ENCODE results near the gene FURIN.
"Not testable (repeated sequence)": the region's sequence is repeated elsewhere in the genome, so short reads cannot be mapped to it uniquely, and the experiment has no call there.

Gene FURIN

DNA sequence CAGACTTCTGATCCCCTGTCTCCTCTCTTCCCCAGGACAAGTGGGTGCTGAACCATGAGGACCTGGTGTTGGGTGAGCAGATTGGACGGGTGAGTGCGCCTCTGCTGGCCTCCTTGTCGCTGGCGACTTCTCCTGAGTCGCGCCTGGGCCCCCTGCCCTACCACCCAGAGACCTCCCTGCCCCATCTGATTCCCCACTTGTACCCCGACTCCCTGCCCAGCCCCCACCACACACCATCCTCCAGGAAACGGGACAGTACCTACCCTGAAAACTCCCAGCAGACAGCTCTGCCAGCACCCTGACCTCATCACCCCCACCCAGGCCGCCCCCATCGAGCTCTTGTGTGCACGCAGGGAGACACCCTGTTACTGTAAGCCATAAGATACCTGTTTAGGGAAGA lies 23.6 kb downstream of the FURIN start:
- TF ChIP-seq ZNF274 (IDR thresholded peaks at IDR 0.05; ENCODE audit: low read depth, low read length) (no peak), YY1 (IDR thresholded peaks at IDR 0.05; ENCODE audit: insufficient read depth, insufficient read length) (no peak), SUZ12 (IDR thresholded peaks at IDR 0.05; ENCODE audit: extremely low read depth, insufficient read depth, insufficient read length) (no peak)
- Histone ChIP-seq H3K27me3 (ENCODE audit: insufficient read depth, insufficient read length) (no peaks in the 10 kb centered on the region), H3K9ac (ENCODE audit: insufficient read length, low read depth) (no peak overlapping the region), H3K9me3 (ENCODE audit: insufficient read depth, low read length) (no peaks in the 10 kb centered on the region), H3K36me3 (ENCODE audit: insufficient read depth, insufficient read length, low read length) (peaks cover 83% of the 10 kb centered on the region), H3K4me1 (ENCODE audit: insufficient read depth, insufficient read length) (peaks cover 10% of the 10 kb centered on the region), H3K4me3 (ENCODE audit: insufficient read length, low read depth) (no peak overlapping the region)
- no peak for DNase-seq (ENCODE audit: low read depth, low spot score)

DNA sequence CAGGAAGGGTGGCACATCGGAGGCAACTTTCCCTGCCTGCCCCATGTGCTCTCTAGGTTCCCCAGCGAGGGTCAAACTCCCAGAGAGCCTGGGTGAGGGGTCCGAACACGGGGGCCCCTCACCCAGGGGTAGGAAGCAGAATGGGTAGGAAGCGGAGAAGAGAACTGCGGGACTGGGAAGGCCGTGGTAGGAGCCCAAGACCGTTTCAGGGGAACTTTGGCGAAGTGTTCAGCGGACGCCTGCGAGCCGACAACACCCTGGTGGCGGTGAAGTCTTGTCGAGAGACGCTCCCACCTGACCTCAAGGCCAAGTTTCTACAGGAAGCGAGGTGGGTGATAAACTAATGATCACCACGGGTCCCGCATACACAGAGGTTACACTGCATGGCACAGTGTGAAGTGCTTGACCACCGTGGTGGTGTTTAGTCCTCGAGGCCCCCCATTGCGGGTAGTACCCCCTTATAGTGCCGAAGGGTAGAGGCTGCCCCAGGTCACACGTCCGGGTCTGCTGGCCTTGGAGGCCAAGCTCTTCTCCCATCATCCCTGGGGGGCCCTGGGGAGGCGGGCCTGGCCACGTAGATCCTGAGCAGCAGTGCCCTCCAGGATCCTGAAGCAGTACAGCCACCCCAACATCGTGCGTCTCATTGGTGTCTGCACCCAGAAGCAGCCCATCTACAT lies 24.2 kb downstream of the FURIN start:
- peaks cover 10% of the 10 kb centered on the region for H3K4me1 ChIP-seq (ENCODE audit: insufficient read depth, insufficient read length)
- no peak for DNase-seq (ENCODE audit: low read depth, low spot score)
- H3K27me3 ChIP-seq (ENCODE audit: insufficient read depth, insufficient read length): no peaks in the 10 kb centered on the region
- no peaks in the 10 kb centered on the region for H3K9me3 ChIP-seq (ENCODE audit: insufficient read depth, low read length)
- TF ChIP-seq SUZ12 (IDR thresholded peaks at IDR 0.05; ENCODE audit: extremely low read depth, insufficient read depth, insufficient read length): no peak
- no peak for TF ChIP-seq ZNF274 (IDR thresholded peaks at IDR 0.05; ENCODE audit: low read depth, low read length)
- no peak for TF ChIP-seq YY1 (IDR thresholded peaks at IDR 0.05; ENCODE audit: insufficient read depth, insufficient read length)
- peaks cover 77% of the 10 kb centered on the region for H3K36me3 ChIP-seq (ENCODE audit: insufficient read depth, insufficient read length, low read length)
- no peak overlapping the region for H3K4me3 ChIP-seq (ENCODE audit: insufficient read length, low read depth)
- H3K9ac ChIP-seq (ENCODE audit: insufficient read length, low read depth): no peak overlapping the region

DNA sequence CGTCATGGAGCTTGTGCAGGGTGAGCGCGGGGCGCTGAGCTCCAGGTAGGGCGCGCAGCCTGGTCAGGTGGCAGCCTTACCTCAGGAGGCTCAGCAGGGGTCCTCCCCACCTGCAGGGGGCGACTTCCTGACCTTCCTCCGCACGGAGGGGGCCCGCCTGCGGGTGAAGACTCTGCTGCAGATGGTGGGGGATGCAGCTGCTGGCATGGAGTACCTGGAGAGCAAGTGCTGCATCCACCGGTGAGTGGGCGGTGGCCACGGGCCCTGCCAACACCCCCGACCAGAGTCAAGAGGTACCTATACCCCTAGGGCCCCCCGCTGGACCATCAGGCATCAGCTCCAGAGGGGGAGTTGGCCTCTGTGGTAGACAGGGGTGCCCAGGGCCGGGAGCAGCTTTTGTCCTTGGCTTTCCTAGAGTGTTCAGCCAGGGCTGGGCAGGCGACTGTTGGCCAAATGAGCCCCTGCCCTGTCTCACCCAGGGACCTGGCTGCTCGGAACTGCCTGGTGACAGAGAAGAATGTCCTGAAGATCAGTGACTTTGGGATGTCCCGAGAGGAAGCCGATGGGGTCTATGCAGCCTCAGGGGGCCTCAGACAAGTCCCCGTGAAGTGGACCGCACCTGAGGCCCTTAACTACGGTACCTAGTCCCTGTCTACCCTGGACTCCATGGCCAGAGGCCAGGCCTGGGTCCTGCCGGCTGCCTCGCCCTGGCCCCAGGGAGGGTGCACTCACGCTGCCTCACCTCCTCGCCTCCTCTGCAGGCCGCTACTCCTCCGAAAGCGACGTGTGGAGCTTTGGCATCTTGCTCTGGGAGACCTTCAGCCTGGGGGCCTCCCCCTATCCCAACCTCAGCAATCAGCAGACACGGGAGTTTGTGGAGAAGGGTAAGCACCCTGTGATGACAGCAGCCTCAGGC lies 25.0 kb downstream of the FURIN start:
- peaks cover 70% of the 10 kb centered on the region for H3K36me3 ChIP-seq (ENCODE audit: insufficient read depth, insufficient read length, low read length)
- TF ChIP-seq ZNF274 (IDR thresholded peaks at IDR 0.05; ENCODE audit: low read depth, low read length) (no peak), SUZ12 (IDR thresholded peaks at IDR 0.05; ENCODE audit: extremely low read depth, insufficient read depth, insufficient read length) (no peak), YY1 (IDR thresholded peaks at IDR 0.05; ENCODE audit: insufficient read depth, insufficient read length) (no peak)
- no peak overlapping the region for H3K4me3 ChIP-seq (ENCODE audit: insufficient read length, low read depth)
- H3K9ac ChIP-seq (ENCODE audit: insufficient read length, low read depth): no peak overlapping the region
- H3K27me3 ChIP-seq (ENCODE audit: insufficient read depth, insufficient read length): no peaks in the 10 kb centered on the region
- no peaks in the 10 kb centered on the region for H3K9me3 ChIP-seq (ENCODE audit: insufficient read depth, low read length)
- peaks cover 10% of the 10 kb centered on the region for H3K4me1 ChIP-seq (ENCODE audit: insufficient read depth, insufficient read length)
- DNase-seq (ENCODE audit: low read depth, low spot score): no peak

DNA sequence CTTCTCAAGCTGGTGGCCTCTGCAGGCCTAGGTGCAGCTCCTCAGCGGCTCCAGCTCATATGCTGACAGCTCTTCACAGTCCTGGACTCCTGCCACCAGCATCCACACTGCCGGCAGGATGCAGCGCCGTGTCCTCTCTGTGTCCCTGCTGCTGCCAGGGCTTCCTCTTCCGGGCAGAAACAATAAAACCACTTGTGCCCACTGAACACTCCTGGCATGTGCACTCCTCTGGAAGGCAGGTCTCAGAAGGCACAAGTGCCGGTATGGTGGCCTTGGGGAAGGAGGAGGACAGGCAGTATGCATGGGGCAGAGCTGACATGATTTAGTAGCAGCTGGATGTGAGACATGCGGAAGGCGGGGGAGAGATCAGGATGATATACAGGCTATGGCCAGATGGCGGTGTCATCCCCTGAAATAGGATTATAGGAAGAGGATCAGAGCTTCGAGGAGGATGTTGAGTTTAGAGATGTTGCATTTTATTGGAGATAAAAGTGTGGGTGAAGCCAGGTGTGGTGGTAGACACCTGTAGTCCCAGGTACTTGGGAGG lies 27.3 kb downstream of the FURIN start:
- H3K4me1 ChIP-seq (ENCODE audit: insufficient read depth, insufficient read length): peaks cover 3% of the 10 kb centered on the region
- TF ChIP-seq ZNF274 (IDR thresholded peaks at IDR 0.05; ENCODE audit: low read depth, low read length): no peak
- TF ChIP-seq SUZ12 (IDR thresholded peaks at IDR 0.05; ENCODE audit: extremely low read depth, insufficient read depth, insufficient read length): no peak
- no peak for TF ChIP-seq YY1 (IDR thresholded peaks at IDR 0.05; ENCODE audit: insufficient read depth, insufficient read length)
- H3K27me3 ChIP-seq (ENCODE audit: insufficient read depth, insufficient read length): no peaks in the 10 kb centered on the region
- H3K4me3 ChIP-seq (ENCODE audit: insufficient read length, low read depth): no peak overlapping the region
- peaks cover 53% of the 10 kb centered on the region for H3K36me3 ChIP-seq (ENCODE audit: insufficient read depth, insufficient read length, low read length)
- no peak for DNase-seq (ENCODE audit: low read depth, low spot score)
- H3K9ac ChIP-seq (ENCODE audit: insufficient read length, low read depth): no peak overlapping the region
- H3K9me3 ChIP-seq (ENCODE audit: insufficient read depth, low read length): no peaks in the 10 kb centered on the region

DNA sequence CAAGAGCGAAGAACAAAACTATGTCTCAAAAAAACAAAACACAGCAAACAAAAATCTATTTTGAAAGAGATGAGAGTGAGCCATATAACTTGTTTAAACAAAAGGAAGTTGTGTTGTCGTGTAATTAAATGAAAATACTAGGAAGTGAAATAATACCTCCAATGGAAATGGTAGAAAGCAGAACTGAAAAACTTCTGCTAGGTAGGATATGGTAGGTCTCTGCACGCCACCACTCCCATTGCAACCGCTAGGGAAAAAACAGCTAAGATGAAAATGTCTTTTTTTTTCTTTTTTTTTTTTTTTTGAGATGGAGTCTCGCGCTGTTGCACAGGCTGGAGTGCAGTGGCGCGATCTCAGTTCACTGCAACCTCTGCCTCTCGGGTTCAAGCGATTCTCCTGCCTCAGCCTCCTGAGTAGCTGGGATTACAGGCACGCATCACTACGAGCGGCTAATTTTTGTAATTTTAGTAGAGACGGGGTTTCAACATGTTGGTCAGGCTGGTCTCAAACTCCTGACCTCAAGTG lies 28.8 kb downstream of the FURIN start:
- not testable (repeated sequence) for H3K9ac ChIP-seq (ENCODE audit: insufficient read length, low read depth); DNase-seq (ENCODE audit: low read depth, low spot score); H3K4me3 ChIP-seq (ENCODE audit: insufficient read length, low read depth); H3K27me3 ChIP-seq (ENCODE audit: insufficient read depth, insufficient read length); H3K9me3 ChIP-seq (ENCODE audit: insufficient read depth, low read length); H3K4me1 ChIP-seq (ENCODE audit: insufficient read depth, insufficient read length)
- peaks cover 37% of the 10 kb centered on the region for H3K36me3 ChIP-seq (ENCODE audit: insufficient read depth, insufficient read length, low read length)

DNA sequence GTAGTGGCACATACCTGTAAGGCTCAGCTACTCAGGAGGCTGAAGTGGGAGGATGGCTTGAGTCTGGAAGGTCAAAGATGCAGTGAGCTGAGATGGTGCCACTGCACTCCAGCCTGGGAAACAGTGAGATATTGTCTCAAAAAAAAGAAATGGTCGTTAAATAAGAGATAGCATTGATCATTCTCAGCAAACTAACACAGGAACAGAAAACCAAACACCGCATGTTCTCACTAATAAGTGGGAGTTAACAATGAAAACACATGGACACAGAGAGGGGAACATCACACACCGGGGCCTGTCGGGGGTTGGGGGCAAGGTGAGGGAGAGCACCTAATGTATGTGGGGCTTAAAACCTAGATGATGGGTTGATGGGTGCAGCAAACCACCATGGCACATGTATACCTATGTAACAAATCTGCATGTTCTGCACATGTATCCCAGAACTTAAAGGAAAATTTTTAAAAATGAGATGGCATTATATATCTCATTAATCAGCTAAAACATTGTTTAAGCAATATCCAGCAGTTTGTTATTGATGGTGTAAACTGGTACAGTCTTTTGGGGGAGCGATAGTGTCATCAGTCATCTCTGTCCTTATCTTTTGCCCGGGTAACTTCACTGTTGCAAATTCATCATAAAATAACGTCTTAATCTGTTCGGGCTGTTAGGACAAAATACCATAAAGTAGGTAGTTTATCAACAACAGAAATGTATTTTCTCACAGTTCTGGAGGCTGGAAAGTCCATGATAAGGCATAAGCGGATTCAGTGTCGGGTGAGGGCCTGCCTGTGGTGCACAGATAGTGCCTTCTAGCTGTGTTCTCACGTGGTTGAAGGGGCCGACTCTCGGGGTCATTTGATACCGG lies 33.0 kb downstream of the FURIN start:
- no peaks in the 10 kb centered on the region for H3K9me3 ChIP-seq (ENCODE audit: insufficient read depth, low read length)
- H3K27me3 ChIP-seq (ENCODE audit: insufficient read depth, insufficient read length): peaks cover 18% of the 10 kb centered on the region
- H3K9ac ChIP-seq (ENCODE audit: insufficient read length, low read depth): peak overlapping the region; percentile 85
- peak overlapping the region; percentile 72 for H3K4me3 ChIP-seq (ENCODE audit: insufficient read length, low read depth)
- peaks cover 6% of the 10 kb centered on the region for H3K4me1 ChIP-seq (ENCODE audit: insufficient read depth, insufficient read length)
- peaks cover 16% of the 10 kb centered on the region for H3K36me3 ChIP-seq (ENCODE audit: insufficient read depth, insufficient read length, low read length)
- DNase-seq (ENCODE audit: low read depth, low spot score): no peak
- no peak for TF ChIP-seq ZNF274 (IDR thresholded peaks at IDR 0.05; ENCODE audit: low read depth, low read length)
- no peak for TF ChIP-seq YY1 (IDR thresholded peaks at IDR 0.05; ENCODE audit: insufficient read depth, insufficient read length)
- no peak for TF ChIP-seq SUZ12 (IDR thresholded peaks at IDR 0.05; ENCODE audit: extremely low read depth, insufficient read depth, insufficient read length)

Measured in NT2/D1 (cell line).